ENCODE data around the gene RBP7.

RBP7 gene

DNA sequence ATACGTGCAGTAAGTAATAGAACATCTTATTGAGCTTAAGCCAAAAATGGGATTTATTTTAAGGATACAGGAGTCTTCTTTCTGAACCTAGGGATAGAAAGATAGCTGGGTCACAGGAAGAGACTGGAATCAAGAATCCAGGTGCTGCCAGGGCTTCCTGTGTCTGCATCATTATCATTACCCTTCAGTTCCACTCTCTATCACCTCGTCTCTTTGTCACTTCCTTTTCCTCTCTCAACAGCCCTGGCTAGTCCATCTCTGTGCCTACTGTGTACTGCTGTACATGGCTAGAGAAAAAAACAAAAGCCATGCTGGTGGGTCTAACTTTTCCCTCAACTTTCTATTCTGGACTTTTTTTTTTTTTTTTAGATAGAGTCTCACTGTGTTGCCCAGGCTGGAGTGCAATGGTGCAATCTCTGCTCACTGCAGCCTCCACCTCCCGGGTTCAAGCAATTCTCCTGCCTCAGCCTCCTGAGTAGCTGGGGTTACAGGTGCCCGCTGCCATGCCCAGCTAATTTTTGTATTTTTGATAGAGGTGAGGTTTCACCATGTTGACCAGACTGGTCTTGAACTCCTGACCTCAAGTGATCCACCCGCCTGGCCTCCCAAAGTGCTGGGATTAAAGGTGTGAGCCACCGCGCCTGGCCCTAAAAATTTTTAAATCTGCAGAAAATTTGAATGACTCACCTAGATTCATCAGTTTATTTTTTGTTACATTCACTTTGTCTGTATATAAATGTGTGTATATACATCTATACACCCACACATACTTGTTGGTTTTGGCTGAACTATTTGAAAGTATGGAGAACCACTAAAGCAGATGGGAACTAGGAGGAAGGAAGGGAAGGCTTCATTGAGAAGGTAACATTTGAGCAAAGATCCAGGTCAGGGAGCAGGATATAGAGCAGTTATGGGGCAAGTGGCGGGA lies 67.7 kb downstream of the RBP7 start:
- H3K9me3 ChIP-seq (ENCODE audit: control insufficient read depth, low read length) = no peaks in the 10 kb centered on the region
- no peak overlapping the region for H3K27ac ChIP-seq (ENCODE audit: insufficient read depth, low read depth, low read length, poor library complexity, severe bottlenecking)
- 91 to 94% methylated on average over 8 of the region's 8 CpGs for WGBS, 2 experiments
- peaks cover 9% of the 10 kb centered on the region for H3K4me1 ChIP-seq (ENCODE audit: control insufficient read depth, insufficient read depth, low read length)
- no peaks in the 10 kb centered on the region for H3K36me3 ChIP-seq (ENCODE audit: control insufficient read depth, insufficient read depth, low read length)
- no peak overlapping the region for H3K4me3 ChIP-seq (ENCODE audit: insufficient read depth, low read depth, low read length)
- no peaks in the 10 kb centered on the region for H3K27me3 ChIP-seq (ENCODE audit: control insufficient read depth, insufficient read depth, low read length, poor library complexity, severe bottlenecking)

DNA sequence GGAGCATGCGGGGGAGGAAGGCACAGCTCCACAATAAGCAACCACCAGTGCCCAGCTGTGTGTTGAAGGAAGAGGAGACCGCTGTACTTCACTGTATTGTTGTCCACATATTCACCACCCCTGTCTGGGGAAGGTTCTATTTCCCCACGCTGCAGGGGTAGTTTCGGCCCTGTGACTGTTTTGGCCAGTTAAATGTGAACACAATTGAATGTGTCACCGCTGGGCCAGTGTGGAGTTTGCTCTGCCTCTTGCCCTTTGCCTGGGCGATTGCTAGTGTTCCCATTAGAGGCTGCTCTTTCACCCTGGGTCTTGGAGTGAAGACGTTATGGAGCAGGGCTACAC lies 68.3 kb downstream of the RBP7 start:
- 63 to 69% methylated on average over 7 of the region's 7 CpGs for WGBS, 2 experiments

More for the DNA sequence above, 68.3 kb downstream of the RBP7 start:
- H3K4me3 ChIP-seq (ENCODE audit: insufficient read depth, low read depth, low read length) = no peak overlapping the region
- H3K9me3 ChIP-seq (ENCODE audit: control insufficient read depth, low read length) = no peaks in the 10 kb centered on the region
- no peak overlapping the region for H3K27ac ChIP-seq (ENCODE audit: insufficient read depth, low read depth, low read length, poor library complexity, severe bottlenecking)
- no peaks in the 10 kb centered on the region for H3K36me3 ChIP-seq (ENCODE audit: control insufficient read depth, insufficient read depth, low read length)
- peaks cover 7% of the 10 kb centered on the region for H3K4me1 ChIP-seq (ENCODE audit: control insufficient read depth, insufficient read depth, low read length)
- H3K27me3 ChIP-seq (ENCODE audit: control insufficient read depth, insufficient read depth, low read length, poor library complexity, severe bottlenecking) = no peaks in the 10 kb centered on the region

All from ectodermal cell (in vitro differentiated cells).